ENCODE results near the gene AR. TPM values are rescaled to one million over a fixed set of nuclear protein-coding genes. Genes with fewer than 3 reads are reported as not detected.
A peak's percentile ranks its signal among the peaks of the same experiment; 100 is the strongest.

AR gene
- total RNA-seq, 4 donors from 2014 or later: 6.8 to 9.9 (median 8.2) TPM

DNA sequence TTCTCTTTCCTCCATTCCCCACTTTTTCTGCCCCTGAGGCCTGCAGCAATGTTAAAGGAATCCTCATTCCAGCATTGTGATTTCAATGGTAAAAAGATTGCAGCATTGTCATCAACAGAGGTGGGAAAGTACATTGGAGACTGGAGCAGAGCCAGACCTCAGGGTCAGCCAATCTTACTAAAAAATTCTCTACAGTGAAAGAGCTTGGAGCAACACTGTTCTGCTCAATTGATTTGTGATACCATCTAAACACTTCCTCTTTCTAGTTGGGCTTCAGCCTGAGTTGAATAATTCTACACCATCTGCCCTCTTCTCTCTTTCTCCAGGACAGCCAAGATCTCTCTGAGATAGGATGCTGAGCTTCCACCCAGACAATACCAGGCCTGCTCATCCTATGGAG lies 176.5 kb downstream of the AR start:
- peaks cover 19 to 38% of the 10 kb centered on the region in 2 donors for H3K4me1 ChIP-seq
- ATAC-seq: no peak
- no peaks in the 10 kb centered on the region for H3K36me3 ChIP-seq
- H3K27me3 ChIP-seq: no peaks in the 10 kb centered on the region
- in situ Hi-C loops (cut with MboI; ENCODE audit: low sequenced_read_pairs in 4 of 4): loop anchor here in 2 of 4 donors (10.0 to 25.0 kb wide), 3 partner anchors 158 to 374 kb away; partner anchors contain the start of gene AR (in 1 of the 2)
- TF ChIP-seq CTCF (IDR thresholded peaks at IDR 0.05 in 4 of 5, conservative IDR thresholded peaks at IDR 0.05 in 1 of 5) (no peak), POLR2A (IDR thresholded peaks at IDR 0.05) (no peak)
- peak overlapping the region in 2 of 4 donors; percentile 27 to 64 for H3K27ac ChIP-seq
- no peak for DNase-seq
- H3K9me3 ChIP-seq: no peaks in the 10 kb centered on the region
- H3K4me3 ChIP-seq: no peak overlapping the region
- intact Hi-C loops (cut with DNase I; ENCODE audit: low total_unique reads): loop anchor here (5.0 kb wide), 1 partner anchor 173 kb away; no protein-coding TSS in a partner anchor

DNA sequence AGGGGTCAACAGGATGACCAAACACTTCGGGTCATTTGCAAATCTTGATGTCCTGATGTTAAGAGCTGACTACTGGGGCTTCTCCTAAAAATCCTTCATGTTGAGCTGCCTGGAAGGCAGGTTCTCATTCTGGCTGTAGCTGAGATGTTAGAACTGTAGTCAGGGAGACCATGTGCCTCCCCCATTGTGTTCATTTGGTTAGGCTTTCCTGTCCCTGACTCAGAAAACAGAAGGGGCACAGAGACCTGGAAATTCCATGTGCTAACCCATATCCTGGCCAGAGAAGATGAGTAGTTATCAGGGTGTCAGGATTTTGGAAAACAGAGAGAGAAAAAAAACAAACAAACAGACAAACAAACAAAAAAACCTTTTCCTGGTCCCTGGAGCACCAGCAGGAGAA lies 177.5 kb downstream of the AR start:
- ATAC-seq: no peak
- in situ Hi-C loops (cut with MboI; ENCODE audit: low sequenced_read_pairs in 4 of 4): loop anchor here in 2 of 4 donors (10.0 to 25.0 kb wide), 3 partner anchors 159 to 373 kb away; partner anchors contain the start of gene AR (in 1 of the 2)
- intact Hi-C loops (cut with DNase I; ENCODE audit: low total_unique reads): loop anchor here (5.0 kb wide), 1 partner anchor 174 kb away; no protein-coding TSS in a partner anchor
- no peak overlapping the region for H3K4me3 ChIP-seq
- no peak for DNase-seq
- TF ChIP-seq POLR2A (IDR thresholded peaks at IDR 0.05): no peak
- no peak for TF ChIP-seq CTCF (IDR thresholded peaks at IDR 0.05 in 4 of 5, conservative IDR thresholded peaks at IDR 0.05 in 1 of 5)
- H3K36me3 ChIP-seq: no peaks in the 10 kb centered on the region
- peaks cover 25 to 47% of the 10 kb centered on the region in 2 donors for H3K4me1 ChIP-seq
- no peaks in the 10 kb centered on the region for H3K27me3 ChIP-seq
- no peak overlapping the region for H3K27ac ChIP-seq
- no peaks in the 10 kb centered on the region for H3K9me3 ChIP-seq

- H3K27me3 ChIP-seq: no peaks in the 10 kb centered on the region
- TF ChIP-seq POLR2A (IDR thresholded peaks at IDR 0.05) (no peak), CTCF (IDR thresholded peaks at IDR 0.05 in 4 of 5, conservative IDR thresholded peaks at IDR 0.05 in 1 of 5) (no peak)
Measured at GRCh38 chrX:67723580-67724351, 179.9 kb downstream of the AR start.

GRCh38 chrX:67724359-67725110 lies 180.7 kb downstream of the AR start:
- Histone ChIP-seq H3K36me3 (no peaks in the 10 kb centered on the region), H3K4me3 (no peak overlapping the region), H3K27ac (peak overlapping the region; percentile 57 to 75 (median 67)), H3K9me3 (no peaks in the 10 kb centered on the region), H3K4me1 (peaks cover 23 to 46% of the 10 kb centered on the region in 2 donors), H3K27me3 (no peaks in the 10 kb centered on the region)
- in situ Hi-C loops (cut with MboI; ENCODE audit: low sequenced_read_pairs in 4 of 4) (loop anchor here in 2 of 4 donors (10.0 to 25.0 kb wide), 3 partner anchors 162 to 370 kb away; partner anchors contain the start of gene AR (in 1 of the 2)), intact Hi-C loops (cut with DNase I; ENCODE audit: low total_unique reads) (loop anchor here (1.0 to 5.0 kb wide), 2 partner anchors 57 to 177 kb away; no protein-coding TSS in a partner anchor)
- ATAC-seq: peak; percentile 43 to 71
- TF ChIP-seq POLR2A (IDR thresholded peaks at IDR 0.05): no peak
- TF ChIP-seq CTCF (IDR thresholded peaks at IDR 0.05 in 4 of 5, conservative IDR thresholded peaks at IDR 0.05 in 1 of 5): peak in 2 of 5 experiments; percentile 11 to 32
- peak in 1 of 2 donors; percentile 39 for DNase-seq

More at GRCh38 chrX:67723580-67724351, 179.9 kb downstream of the AR start:
- in situ Hi-C loops (cut with MboI; ENCODE audit: low sequenced_read_pairs in 4 of 4) (loop anchor here in 2 of 4 donors (10.0 to 25.0 kb wide), 3 partner anchors 161 to 371 kb away; partner anchors contain the start of gene AR (in 1 of the 2)), intact Hi-C loops (cut with DNase I; ENCODE audit: low total_unique reads) (loop anchor here (1.0 to 5.0 kb wide), 2 partner anchors 58 to 176 kb away; no protein-coding TSS in a partner anchor)
- no peaks in the 10 kb centered on the region for H3K36me3 ChIP-seq
- ATAC-seq (peak in 1 of 2 donors; percentile 39), DNase-seq (no peak)
- H3K4me3 ChIP-seq: no peak overlapping the region
- H3K4me1 ChIP-seq: peaks cover 28 to 50% of the 10 kb centered on the region in 2 donors
- H3K27ac ChIP-seq: peak overlapping the region; percentile 57 to 75 (median 67)
- no peaks in the 10 kb centered on the region for H3K9me3 ChIP-seq
